ENCODE measurements around the gene KLK14.

GRCh38 chr19:51108805-51109146 lies 26.1 kb upstream of the KLK14 start:
- TF ChIP-seq CREB1 (IDR thresholded peaks at IDR 0.05) (no peak), CTCF (IDR thresholded peaks at IDR 0.05; ENCODE audit: control extremely low read depth in 1 of 3, insufficient read depth in 1 of 3, low read depth in 1 of 3, low read length in 3 of 3) (no peak), POU5F1 (IDR thresholded peaks at IDR 0.05; ENCODE audit: low read depth, low read length) (no peak), TAF1 (IDR thresholded peaks at IDR 0.05; ENCODE audit: low read depth, low read length) (no peak), POLR2AphosphoS5 (IDR thresholded peaks at IDR 0.05; ENCODE audit: low read depth, low read length) (no peak), YY1 (IDR thresholded peaks at IDR 0.05; ENCODE audit: low read depth, low read length) (no peak), CHD1 (IDR thresholded peaks at IDR 0.05; ENCODE audit: low read depth, low read length) (no peak), POLR2A (IDR thresholded peaks at IDR 0.05; ENCODE audit: control extremely low read depth in 1 of 2, low read depth in 2 of 2, low read length in 2 of 2) (no peak), SRF (IDR thresholded peaks at IDR 0.05; ENCODE audit: low read depth, low read length) (no peak), EZH2 (IDR thresholded peaks at IDR 0.05; ENCODE audit: low read depth, low read length, severe bottlenecking) (no peak)
